ENCODE measurements around the gene JHY.
"Not testable (repeated sequence)": the region's sequence is repeated elsewhere in the genome, so short reads cannot be mapped to it uniquely, and the experiment has no call there.

The JHY gene

GRCh38 chr11:122861631-122862030 lies 20.9 kb upstream of the JHY start:
- no peaks in the 10 kb centered on the region for H3K4me1 ChIP-seq (ENCODE audit: insufficient read depth, insufficient read length)
- H3K9me3 ChIP-seq (ENCODE audit: insufficient read depth, low read length) = no peaks in the 10 kb centered on the region
- H3K36me3 ChIP-seq (ENCODE audit: insufficient read depth, insufficient read length, low read length) = no peaks in the 10 kb centered on the region
- no peak overlapping the region for H3K4me3 ChIP-seq (ENCODE audit: insufficient read length, low read depth)
- TF ChIP-seq ZNF274 (IDR thresholded peaks at IDR 0.05; ENCODE audit: low read depth, low read length) (no peak), SUZ12 (IDR thresholded peaks at IDR 0.05; ENCODE audit: extremely low read depth, insufficient read depth, insufficient read length) (no peak), YY1 (IDR thresholded peaks at IDR 0.05; ENCODE audit: insufficient read depth, insufficient read length) (no peak)
- H3K9ac ChIP-seq (ENCODE audit: insufficient read length, low read depth) = no peak overlapping the region
- DNase-seq (ENCODE audit: low read depth, low spot score) = no peak
- H3K27me3 ChIP-seq (ENCODE audit: insufficient read depth, insufficient read length) = no peaks in the 10 kb centered on the region

GRCh38 chr11:122862091-122862490 lies 20.5 kb upstream of the JHY start:
- H3K9ac ChIP-seq (ENCODE audit: insufficient read length, low read depth) = no peak overlapping the region
- H3K27me3 ChIP-seq (ENCODE audit: insufficient read depth, insufficient read length) = no peaks in the 10 kb centered on the region
- TF ChIP-seq YY1 (IDR thresholded peaks at IDR 0.05; ENCODE audit: insufficient read depth, insufficient read length) (no peak), ZNF274 (IDR thresholded peaks at IDR 0.05; ENCODE audit: low read depth, low read length) (no peak)
- H3K4me3 ChIP-seq (ENCODE audit: insufficient read length, low read depth) = no peak overlapping the region
- DNase-seq (ENCODE audit: low read depth, low spot score) = no peak
- no peaks in the 10 kb centered on the region for H3K4me1 ChIP-seq (ENCODE audit: insufficient read depth, insufficient read length)
- no peaks in the 10 kb centered on the region for H3K9me3 ChIP-seq (ENCODE audit: insufficient read depth, low read length)
- no peaks in the 10 kb centered on the region for H3K36me3 ChIP-seq (ENCODE audit: insufficient read depth, insufficient read length, low read length)

- not testable (repeated sequence) for H3K4me3 ChIP-seq (ENCODE audit: insufficient read length, low read depth); H3K9me3 ChIP-seq (ENCODE audit: insufficient read depth, low read length); H3K36me3 ChIP-seq (ENCODE audit: insufficient read depth, insufficient read length, low read length); H3K27me3 ChIP-seq (ENCODE audit: insufficient read depth, insufficient read length); H3K4me1 ChIP-seq (ENCODE audit: insufficient read depth, insufficient read length); H3K9ac ChIP-seq (ENCODE audit: insufficient read length, low read depth); DNase-seq (ENCODE audit: low read depth, low spot score)
Measured at GRCh38 chr11:122863154-122863553, 19.4 kb upstream of the JHY start.

- no peak overlapping the region for H3K9ac ChIP-seq (ENCODE audit: insufficient read length, low read depth)
- H3K4me3 ChIP-seq (ENCODE audit: insufficient read length, low read depth) = no peak overlapping the region
Measured at GRCh38 chr11:122863704-122864326, 18.7 kb upstream of the JHY start.

GRCh38 chr11:122864386-122865115 lies 18.0 kb upstream of the JHY start:
- no peaks in the 10 kb centered on the region for H3K9me3 ChIP-seq (ENCODE audit: insufficient read depth, low read length)
- H3K36me3 ChIP-seq (ENCODE audit: insufficient read depth, insufficient read length, low read length) = no peaks in the 10 kb centered on the region
- no peak overlapping the region for H3K4me3 ChIP-seq (ENCODE audit: insufficient read length, low read depth)
- no peak for DNase-seq (ENCODE audit: low read depth, low spot score)
- no peaks in the 10 kb centered on the region for H3K4me1 ChIP-seq (ENCODE audit: insufficient read depth, insufficient read length)
- H3K27me3 ChIP-seq (ENCODE audit: insufficient read depth, insufficient read length) = no peaks in the 10 kb centered on the region
- H3K9ac ChIP-seq (ENCODE audit: insufficient read length, low read depth) = no peak overlapping the region
- TF ChIP-seq YY1 (IDR thresholded peaks at IDR 0.05; ENCODE audit: insufficient read depth, insufficient read length) (no peak), ZNF274 (IDR thresholded peaks at IDR 0.05; ENCODE audit: low read depth, low read length) (no peak), SUZ12 (IDR thresholded peaks at IDR 0.05; ENCODE audit: extremely low read depth, insufficient read depth, insufficient read length) (no peak)

More at GRCh38 chr11:122863704-122864326, 18.7 kb upstream of the JHY start:
- Histone ChIP-seq H3K9me3 (ENCODE audit: insufficient read depth, low read length) (no peaks in the 10 kb centered on the region), H3K36me3 (ENCODE audit: insufficient read depth, insufficient read length, low read length) (no peaks in the 10 kb centered on the region), H3K4me1 (ENCODE audit: insufficient read depth, insufficient read length) (no peaks in the 10 kb centered on the region), H3K27me3 (ENCODE audit: insufficient read depth, insufficient read length) (no peaks in the 10 kb centered on the region)
- no peak for DNase-seq (ENCODE audit: low read depth, low spot score)
- TF ChIP-seq SUZ12 (IDR thresholded peaks at IDR 0.05; ENCODE audit: extremely low read depth, insufficient read depth, insufficient read length) (no peak), YY1 (IDR thresholded peaks at IDR 0.05; ENCODE audit: insufficient read depth, insufficient read length) (no peak), ZNF274 (IDR thresholded peaks at IDR 0.05; ENCODE audit: low read depth, low read length) (no peak)

- no peaks in the 10 kb centered on the region for H3K36me3 ChIP-seq (ENCODE audit: insufficient read depth, insufficient read length, low read length)
- no peaks in the 10 kb centered on the region for H3K9me3 ChIP-seq (ENCODE audit: insufficient read depth, low read length)
- H3K9ac ChIP-seq (ENCODE audit: insufficient read length, low read depth) = no peak overlapping the region
- H3K4me3 ChIP-seq (ENCODE audit: insufficient read length, low read depth) = no peak overlapping the region
- DNase-seq (ENCODE audit: low read depth, low spot score) = no peak
- H3K27me3 ChIP-seq (ENCODE audit: insufficient read depth, insufficient read length) = no peaks in the 10 kb centered on the region
- H3K4me1 ChIP-seq (ENCODE audit: insufficient read depth, insufficient read length) = no peaks in the 10 kb centered on the region
- TF ChIP-seq ZNF274 (IDR thresholded peaks at IDR 0.05; ENCODE audit: low read depth, low read length) (no peak), YY1 (IDR thresholded peaks at IDR 0.05; ENCODE audit: insufficient read depth, insufficient read length) (no peak), SUZ12 (IDR thresholded peaks at IDR 0.05; ENCODE audit: extremely low read depth, insufficient read depth, insufficient read length) (no peak)
Measured at GRCh38 chr11:122869622-122870021, 12.9 kb upstream of the JHY start.

- TF ChIP-seq YY1 (IDR thresholded peaks at IDR 0.05; ENCODE audit: insufficient read depth, insufficient read length) (no peak), SUZ12 (IDR thresholded peaks at IDR 0.05; ENCODE audit: extremely low read depth, insufficient read depth, insufficient read length) (no peak), ZNF274 (IDR thresholded peaks at IDR 0.05; ENCODE audit: low read depth, low read length) (no peak)
- H3K36me3 ChIP-seq (ENCODE audit: insufficient read depth, insufficient read length, low read length) = no peaks in the 10 kb centered on the region
- DNase-seq (ENCODE audit: low read depth, low spot score) = no peak
Measured at GRCh38 chr11:122871302-122871701, 11.3 kb upstream of the JHY start.

More at GRCh38 chr11:122871302-122871701, 11.3 kb upstream of the JHY start:
- no peaks in the 10 kb centered on the region for H3K4me1 ChIP-seq (ENCODE audit: insufficient read depth, insufficient read length)
- H3K9ac ChIP-seq (ENCODE audit: insufficient read length, low read depth) = no peak overlapping the region
- H3K9me3 ChIP-seq (ENCODE audit: insufficient read depth, low read length) = no peaks in the 10 kb centered on the region
- no peaks in the 10 kb centered on the region for H3K27me3 ChIP-seq (ENCODE audit: insufficient read depth, insufficient read length)
- H3K4me3 ChIP-seq (ENCODE audit: insufficient read length, low read depth) = no peak overlapping the region
